Measurements from ENCODE around the gene ZBTB33.

DNA sequence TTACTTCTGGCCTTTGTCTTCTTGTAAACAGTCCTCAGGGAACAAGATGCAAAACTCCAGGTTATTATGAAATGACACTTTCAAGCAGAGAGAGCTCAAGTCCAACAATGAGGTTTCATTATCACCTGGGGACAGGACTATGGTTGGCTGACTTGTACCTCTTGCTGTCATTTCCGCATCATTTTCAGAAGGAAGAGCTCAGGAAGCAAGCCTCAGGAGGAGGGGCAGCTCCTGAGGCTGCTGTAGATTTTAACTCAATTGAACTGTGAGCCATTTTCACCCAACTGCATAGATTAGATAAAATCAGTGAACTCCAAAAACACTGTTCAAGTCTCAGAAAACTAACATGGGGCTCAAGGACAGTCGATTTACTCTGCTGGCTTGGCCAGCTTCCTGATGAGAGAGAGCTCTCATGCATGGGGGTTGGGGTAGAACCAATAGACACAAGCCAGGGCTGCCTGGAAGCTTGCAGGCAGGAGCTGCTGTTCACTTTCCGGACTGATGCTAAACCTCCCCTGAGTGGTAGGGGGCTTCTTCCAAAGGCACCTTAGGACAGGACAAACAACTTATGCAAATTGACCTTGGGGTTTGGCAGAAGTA lies 37.0 kb downstream of the ZBTB33 start:
- TF ChIP-seq CTCF (IDR thresholded peaks at IDR 0.05) (no peak), EP300 (IDR thresholded peaks at IDR 0.05) (no peak), POLR2A (IDR thresholded peaks at IDR 0.05) (no peak)
